Thyroid gland (tissue), 4 donors: ENCODE results near the gene SEMA4A. TPM values are rescaled to one million over a fixed set of nuclear protein-coding genes. Genes with fewer than 3 reads are reported as not detected.

Source experiments
- DNase-seq, 2 donors: peaks; one replicate each; pipeline ENCODE4 v3.0.0-alpha.2; 2019
- H3K27ac ChIP-seq, 3 donors: fragments of 200-600 bp; sonication (generic); 1 replicate in 2 of 3; 2 replicates in 1 of 3; pipeline ENCODE4 v1.5.1; 2016 to 2019; ENCODE audit warnings: mild to moderate bottlenecking in 1 of 3, moderate library complexity in 1 of 3
- H3K27me3 ChIP-seq: fragments of 200-600 bp; sonication (generic); one replicate; pipeline ENCODE4 v1.5.1; 2019
- H3K36me3 ChIP-seq, 2 donors: fragments of 200-600 bp; sonication (generic); one replicate each; pipeline ENCODE4 v1.5.1; 2016 to 2019
- H3K4me1 ChIP-seq, 2 donors: fragments of 200-600 bp; sonication (generic); one replicate each; pipeline ENCODE4 v1.5.1; 2017 to 2019
- H3K4me3 ChIP-seq, 3 donors: fragments of 200-600 bp; sonication (generic); replicated peaks in 1 of 3; 1 replicate in 2 of 3; 2 replicates in 1 of 3; pipeline ENCODE4 v1.5.1; 2016; ENCODE audit warnings: mild to moderate bottlenecking in 1 of 3
- H3K9me3 ChIP-seq: fragments of 200-600 bp; sonication (generic); one replicate; pipeline ENCODE4 v1.5.1; 2017
- CTCF ChIP-seq, 6 experiments: fragments of 200-600 bp in 3 of 6; fragments of 450-650 bp in 3 of 6; sonication (generic) in 3 of 6; IDR thresholded peaks; one replicate each; pipeline ENCODE4 v1.5.1; 2016 to 2019; ENCODE audit warnings: antibody characterized with exemption in 6 of 6, mild to moderate bottlenecking in 2 of 6, inconsistent platforms in 1 of 6, moderate library complexity in 1 of 6
- POLR2A ChIP-seq, 2 donors: fragments of 450-650 bp; IDR thresholded peaks; one replicate each; pipeline ENCODE4 v1.6.1; 2017; ENCODE audit warnings: antibody characterized with exemption in 2 of 2, mild to moderate bottlenecking in 2 of 2, moderate library complexity in 1 of 2
- WGBS, 2 donors: methylation state at CpG; one replicate each; pipeline ENCODE4 v1.1.5; 2017; 5-methylcytosine and 5-hydroxymethylcytosine counted together
- intact Hi-C: fragments of 100-400 bp; cut with DNase I; formaldehyde crosslinking; loops from one replicate; pipeline ENCODE4 v1.15.1; 2023
- small RNA-seq: library from RNA; depleted of rRNA; stranded (forward); fragments of <200 nt; gene quantifications from one replicate; pipeline ENCODE3, GENCODE V24; 2016
- total RNA-seq, 4 donors: library from RNA; depleted of rRNA; stranded (reverse); fragments of >200 nt; gene quantifications; one replicate each; pipeline ENCODE4 v1.2.3, GENCODE V29; 2016

The SEMA4A gene
- total RNA-seq, 4 donors from 2014 or later: 21.5 to 50.8 (median 37.5) TPM

- intact Hi-C loops: loop anchor here (5.0 kb wide), 2 partner anchors 79 to 129 kb away; no protein-coding TSS in a partner anchor
- peaks cover 0 to 4% of the 10 kb centered on the region in 2 donors for H3K4me1 ChIP-seq
- WGBS, 2 donors: 96 to 98% methylated on average over 4 of the region's 4 CpGs
- no peaks in the 10 kb centered on the region for H3K9me3 ChIP-seq
- no peaks in the 10 kb centered on the region for H3K27me3 ChIP-seq
- H3K36me3 ChIP-seq: peaks cover 8 to 16% of the 10 kb centered on the region in 2 donors
- no peak overlapping the region for H3K4me3 ChIP-seq
- TF ChIP-seq CTCF (IDR thresholded peaks at IDR 0.05): no peak
- TF ChIP-seq POLR2A (IDR thresholded peaks at IDR 0.05): no peak
- H3K27ac ChIP-seq: peak overlapping the region in 1 of 3 donors; percentile 12
- no peak for DNase-seq
Measured at GRCh38 chr1:156226782-156227181, 73.4 kb downstream of the SEMA4A start.

Small RNA genes within 50 kb of the gene (small RNA-seq; reads per million reads assigned to genes)
- gene RF00568: not detected

Other genes with a start within 250 kb of the SEMA4A start
- 10 to 100 TPM; 19.5 to 32.6 (median 27.4) TPM for gene RIT1, start 242.2 kb upstream of the SEMA4A start, total RNA-seq
- gene KHDC4, start 219.2 kb upstream of the SEMA4A start, total RNA-seq: 100 to 1,000 TPM in 1 of 4 donors, 10 to 100 TPM in 3; 58.5 to 114 (median 60.6) TPM
- gene RXFP4, start 211.9 kb upstream of the SEMA4A start, total RNA-seq: not detected
- 10 to 100 TPM; 47.4 to 80.1 (median 66.6) TPM for gene ARHGEF2, start 175.0 kb upstream of the SEMA4A start, total RNA-seq
- gene SSR2, start 132.6 kb upstream of the SEMA4A start, total RNA-seq: 100 to 1,000 TPM in 3 of 4 donors, 10 to 100 TPM in 1; 78.6 to 193 (median 130) TPM
- 10 to 100 TPM; 10.8 to 18.8 (median 16.9) TPM for gene UBQLN4, start 99.8 kb upstream of the SEMA4A start, total RNA-seq
- gene LAMTOR2, start 98.8 kb upstream of the SEMA4A start, total RNA-seq: 10 to 100 TPM; 14.7 to 76.8 (median 41.1) TPM
- 10 to 100 TPM; 65.9 to 88.0 (median 74.1) TPM for gene RAB25, start 92.4 kb upstream of the SEMA4A start, total RNA-seq
- gene MEX3A, start 71.1 kb upstream of the SEMA4A start, total RNA-seq: 1 to 10 TPM in 1 of 4 donors, under 1 TPM in 3; 0.17 to 1.8 (median 0.33) TPM
- 100 to 1,000 TPM; 235 to 412 (median 327) TPM for gene LMNA, start 38.9 kb upstream of the SEMA4A start, total RNA-seq
- gene SLC25A44, start 40.5 kb downstream of the SEMA4A start, total RNA-seq: 10 to 100 TPM; 14.5 to 19.7 (median 17.7) TPM
- 100 to 1,000 TPM in 3 of 4 donors, 10 to 100 TPM in 1; 73.6 to 121 (median 107) TPM for gene PMF1, start 59.4 kb downstream of the SEMA4A start, total RNA-seq
- 1 to 10 TPM in 3 of 4 donors, not detected in 1; 1.0 to 4.4 (median 1.3) TPM for gene BGLAP, start 88.6 kb downstream of the SEMA4A start, total RNA-seq
- 1 to 10 TPM in 2 of 4 donors, under 1 TPM in 2; 0.63 to 2.3 (median 1.3) TPM for gene PAQR6, start 94.5 kb downstream of the SEMA4A start, total RNA-seq
- gene SMG5, start 129.2 kb downstream of the SEMA4A start, total RNA-seq: 10 to 100 TPM; 57.2 to 89.0 (median 76.1) TPM
- gene TMEM79, start 130.7 kb downstream of the SEMA4A start, total RNA-seq: 1 to 10 TPM in 3 of 4 donors, under 1 TPM in 1; 0.96 to 2.2 (median 1.7) TPM
- gene GLMP, start 142.1 kb downstream of the SEMA4A start, total RNA-seq: 10 to 100 TPM; 43.3 to 56.1 (median 49.8) TPM
- not detected for gene VHLL, start 145.7 kb downstream of the SEMA4A start, total RNA-seq
- gene CCT3, start 184.7 kb downstream of the SEMA4A start, total RNA-seq: 100 to 1,000 TPM; 121 to 214 (median 170) TPM
- gene TSACC, start 184.9 kb downstream of the SEMA4A start, total RNA-seq: 1 to 10 TPM in 2 of 4 donors, not detected in 2; 1.2 to 8.3 TPM
- not detected for gene RHBG, start 215.6 kb downstream of the SEMA4A start, total RNA-seq